ENCODE measurements around the gene DISC1.
"Not testable (repeated sequence)": the region's sequence is repeated elsewhere in the genome, so short reads cannot be mapped to it uniquely, and the experiment has no call there.

The DISC1 gene

DNA sequence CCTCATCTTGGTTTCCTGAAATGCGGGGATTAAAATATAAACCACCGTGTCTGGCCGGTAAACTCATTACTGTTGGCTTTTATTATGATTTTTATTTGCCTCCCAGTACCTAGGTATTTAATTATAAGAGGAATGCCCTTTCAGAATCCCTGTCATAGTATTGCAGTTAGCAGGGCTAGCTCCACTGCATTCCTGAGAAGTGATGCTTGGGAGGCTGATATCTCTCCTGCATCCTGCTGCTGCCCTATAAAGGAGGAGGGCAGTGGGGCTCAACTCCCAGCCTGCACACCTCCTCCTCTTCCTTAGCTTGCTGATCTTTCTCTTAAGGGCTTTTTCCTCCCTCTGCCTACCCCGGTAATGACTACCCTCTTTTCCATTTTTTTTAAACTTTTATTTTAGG lies 19.9 kb upstream of the DISC1 start:
- DNase-seq: no peak

DNA sequence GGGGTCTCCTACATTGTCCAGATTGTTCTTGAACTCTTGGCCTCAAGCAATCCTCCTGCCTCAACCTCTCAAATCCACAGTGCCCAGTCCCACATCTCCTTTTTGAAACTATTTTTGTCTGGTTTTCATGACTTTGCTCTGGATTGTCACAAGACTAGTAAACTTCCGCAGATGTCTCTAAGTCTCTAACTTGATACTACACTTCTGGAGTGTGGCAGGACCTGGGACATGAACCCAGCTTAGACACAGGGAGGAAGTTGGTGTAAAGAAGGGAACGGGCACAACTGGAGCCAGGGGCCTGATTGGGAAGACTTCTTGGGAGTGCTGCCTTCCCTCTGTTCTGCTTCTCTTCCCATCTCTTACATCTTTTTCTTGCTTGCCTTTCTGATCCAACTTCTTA lies 16.2 kb upstream of the DISC1 start:
- DNase-seq: no peak

DNA sequence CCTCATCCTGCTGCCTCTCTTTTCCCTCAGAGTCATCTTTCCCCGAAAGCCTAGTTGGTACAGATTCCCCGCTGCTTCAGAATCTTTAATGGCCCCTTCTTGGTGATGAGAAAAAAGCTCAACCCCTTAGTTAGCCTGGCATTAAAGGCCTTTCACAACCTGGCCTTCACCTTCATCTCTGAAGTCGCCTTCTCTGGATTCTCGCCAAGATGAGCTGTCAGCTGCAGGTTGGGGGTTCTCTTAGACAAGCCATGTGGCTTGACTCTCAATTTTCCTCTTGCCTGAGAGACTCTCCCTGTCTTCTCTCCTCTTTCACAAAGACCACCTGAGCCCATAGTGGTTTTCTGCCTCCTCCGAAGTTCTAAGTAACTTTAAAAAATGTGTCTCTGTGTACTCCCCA lies 15.5 kb upstream of the DISC1 start:
- DNase-seq: no peak

DNA sequence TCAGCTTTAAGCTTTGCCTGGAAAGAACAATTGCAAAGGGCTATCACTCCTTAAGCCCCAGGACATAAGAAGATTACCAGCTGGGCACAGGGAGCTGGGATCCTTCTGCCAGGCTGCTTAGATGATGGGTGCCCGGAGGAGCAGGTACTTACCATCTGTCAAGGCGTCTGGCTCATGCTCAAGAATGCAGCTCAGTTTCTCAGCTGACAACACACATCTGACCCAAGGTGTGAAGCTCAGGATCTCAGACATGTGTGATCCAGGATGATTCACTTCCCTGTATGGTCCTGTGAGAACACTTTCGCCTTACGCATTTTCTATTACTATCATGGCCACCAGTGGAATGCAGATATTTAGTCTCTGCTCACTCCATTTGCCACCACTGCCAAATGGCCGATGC lies 14.7 kb upstream of the DISC1 start:
- no peak for DNase-seq

DNA sequence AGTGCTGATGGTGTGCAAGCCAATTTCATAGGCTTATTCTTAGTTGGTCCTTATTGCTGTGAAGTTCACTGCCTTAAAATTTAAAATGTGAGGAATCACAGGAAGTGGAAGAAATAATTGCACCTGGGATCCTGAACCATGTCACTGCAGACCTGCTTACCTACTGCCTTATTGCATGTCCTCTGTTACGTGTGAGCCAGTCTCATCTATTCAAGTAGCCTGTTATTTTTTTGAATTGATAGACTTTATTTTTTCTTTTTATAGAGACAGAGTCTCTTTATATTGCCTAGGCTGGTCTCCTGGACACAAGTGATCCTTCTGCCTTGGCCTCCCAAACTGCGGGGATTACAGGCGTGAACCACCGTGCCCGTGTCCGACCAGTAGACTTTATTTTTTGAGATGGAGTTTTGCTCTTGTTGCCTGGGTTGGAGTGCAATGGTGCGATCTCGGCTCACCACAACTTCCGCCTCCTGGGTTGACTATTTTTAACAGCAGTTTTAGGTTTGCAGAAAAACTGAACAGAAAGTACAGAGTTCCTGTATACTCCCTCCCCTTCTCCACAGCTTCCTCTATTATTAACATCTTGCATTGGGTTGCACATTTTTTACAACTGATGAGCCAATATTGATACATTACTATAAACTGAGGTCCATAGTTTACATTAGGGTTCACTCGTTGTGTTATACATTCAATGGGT lies 14.0 kb upstream of the DISC1 start:
- no peak for DNase-seq

DNA sequence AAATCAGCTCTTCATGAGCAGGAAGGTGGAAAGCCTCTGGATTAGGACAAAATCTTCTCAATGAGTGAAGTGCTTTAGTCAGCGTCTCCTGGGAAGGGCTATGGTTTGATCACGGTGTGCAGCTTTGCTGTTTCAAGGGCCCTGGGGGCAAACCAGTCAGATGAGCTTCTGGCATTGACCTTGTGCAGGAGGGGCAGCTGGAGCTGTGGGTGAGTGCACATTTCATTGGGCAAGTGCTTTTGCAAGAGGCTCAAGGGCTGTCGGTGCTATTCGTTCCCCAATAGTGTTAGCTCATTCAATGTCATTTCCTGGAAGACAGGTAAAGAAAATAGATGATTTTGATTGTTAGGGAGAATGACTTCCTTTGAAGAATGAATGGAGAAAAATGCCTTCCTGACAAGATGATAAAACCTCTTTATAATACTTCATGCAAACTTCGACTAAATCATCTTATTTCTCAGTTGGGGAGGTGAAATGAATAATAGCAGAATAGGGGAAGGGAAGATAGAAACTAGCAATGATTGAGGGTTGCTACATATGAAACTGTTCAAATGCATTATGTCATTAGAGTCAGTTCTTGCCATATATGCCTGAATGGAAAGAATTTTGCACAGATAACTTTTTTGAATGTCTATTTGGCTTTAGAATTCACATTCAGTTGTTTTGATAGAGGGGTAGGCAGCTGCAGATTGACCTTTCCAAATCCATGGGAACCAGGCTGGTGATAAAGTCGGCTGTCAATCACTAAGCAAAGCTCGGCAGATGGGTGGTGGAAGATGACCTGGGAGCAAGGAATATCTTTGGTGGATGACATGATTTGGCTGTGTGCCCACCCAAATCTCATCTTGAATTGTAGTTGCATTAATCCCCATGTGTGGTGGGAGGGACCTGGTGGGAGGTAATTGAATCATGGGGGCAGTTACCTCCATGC lies 12.9 kb upstream of the DISC1 start:
- DNase-seq: no peak

DNA sequence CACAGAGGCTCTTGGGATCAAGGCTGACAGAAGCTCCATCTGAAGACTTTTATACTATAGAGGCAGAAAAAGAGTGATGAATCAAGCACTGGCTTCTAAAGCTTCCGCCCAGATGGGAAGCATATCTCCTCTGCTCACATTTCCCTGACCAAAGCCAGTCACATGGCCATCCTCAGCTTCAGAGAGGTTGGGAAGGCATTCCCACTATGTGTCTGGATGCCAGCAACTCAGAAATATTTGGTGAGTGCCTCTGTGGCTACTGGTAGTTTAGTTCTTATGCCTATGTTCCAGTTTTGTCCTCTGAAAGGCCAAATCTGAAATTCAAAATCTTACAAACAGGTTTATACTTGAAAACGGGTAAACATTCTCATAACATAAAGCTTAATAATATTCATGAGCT lies 9.9 kb upstream of the DISC1 start:
- DNase-seq: no peak

DNA sequence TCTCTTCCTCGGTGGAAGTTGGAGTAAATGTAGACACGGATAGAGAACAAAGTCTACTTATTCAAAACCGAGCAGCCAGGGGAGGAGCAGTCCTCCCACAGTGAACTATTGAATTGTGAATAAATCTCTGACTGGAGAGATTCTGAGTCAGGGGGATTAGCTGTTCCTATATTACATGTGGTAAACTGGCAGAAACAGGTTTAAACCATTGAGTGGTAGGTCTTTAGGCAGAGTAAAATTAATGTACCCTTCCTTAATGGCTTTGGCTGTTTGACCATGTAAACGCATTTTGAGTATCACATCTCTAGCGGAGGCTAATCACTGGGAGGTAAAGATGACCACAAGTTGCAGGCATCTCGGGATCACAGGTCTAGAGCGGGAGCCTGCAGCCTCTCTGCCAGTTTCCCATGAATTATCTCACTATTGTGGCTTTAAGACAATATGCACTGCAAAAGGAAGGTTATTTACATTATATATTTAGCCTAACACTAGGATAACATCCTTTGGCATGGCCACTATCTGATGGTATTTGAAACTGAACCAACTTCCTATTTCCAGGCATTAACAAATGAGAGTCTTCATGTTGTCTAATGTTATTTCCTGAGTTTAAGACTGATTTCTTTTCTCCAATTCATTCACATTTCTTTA lies 7.9 kb upstream of the DISC1 start:
- DNase-seq: no peak

DNA sequence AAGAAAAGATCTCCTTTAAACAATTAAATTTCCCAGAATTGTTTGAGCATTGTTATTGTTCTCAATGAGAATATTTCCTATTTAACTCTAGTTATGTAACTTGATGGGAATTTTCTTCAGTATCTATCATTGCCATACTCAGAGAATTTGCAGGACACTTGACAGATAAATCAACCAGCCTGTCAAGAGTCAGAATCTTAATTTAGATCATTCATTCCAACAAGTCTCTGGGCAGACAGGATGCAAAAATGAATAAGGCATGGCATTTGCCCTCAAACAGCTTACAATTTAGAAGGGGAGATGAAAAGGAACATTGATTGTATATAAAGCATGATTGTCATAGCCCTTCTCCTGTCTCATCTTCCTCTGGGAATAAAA lies 7.3 kb upstream of the DISC1 start:
- DNase-seq: no peak

DNA sequence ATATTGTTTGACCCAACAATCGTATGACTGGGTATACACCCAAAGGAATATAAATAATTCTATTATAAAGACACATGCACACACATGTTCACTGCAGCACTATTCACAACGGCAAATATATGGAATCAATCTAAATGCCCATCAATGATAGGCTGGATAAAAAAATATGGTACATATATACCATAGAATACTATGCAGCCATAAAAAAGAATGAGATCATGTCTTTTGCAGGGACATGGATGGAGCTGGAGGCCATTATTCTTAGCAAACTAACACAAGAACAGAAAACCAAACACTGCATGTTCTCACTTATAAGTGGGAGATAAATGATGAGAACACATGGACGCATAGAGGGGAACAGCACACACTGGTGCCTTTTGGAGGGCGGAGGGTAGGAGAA lies 1.5 kb upstream of the DISC1 start:
- not testable (repeated sequence) for DNase-seq

DNA sequence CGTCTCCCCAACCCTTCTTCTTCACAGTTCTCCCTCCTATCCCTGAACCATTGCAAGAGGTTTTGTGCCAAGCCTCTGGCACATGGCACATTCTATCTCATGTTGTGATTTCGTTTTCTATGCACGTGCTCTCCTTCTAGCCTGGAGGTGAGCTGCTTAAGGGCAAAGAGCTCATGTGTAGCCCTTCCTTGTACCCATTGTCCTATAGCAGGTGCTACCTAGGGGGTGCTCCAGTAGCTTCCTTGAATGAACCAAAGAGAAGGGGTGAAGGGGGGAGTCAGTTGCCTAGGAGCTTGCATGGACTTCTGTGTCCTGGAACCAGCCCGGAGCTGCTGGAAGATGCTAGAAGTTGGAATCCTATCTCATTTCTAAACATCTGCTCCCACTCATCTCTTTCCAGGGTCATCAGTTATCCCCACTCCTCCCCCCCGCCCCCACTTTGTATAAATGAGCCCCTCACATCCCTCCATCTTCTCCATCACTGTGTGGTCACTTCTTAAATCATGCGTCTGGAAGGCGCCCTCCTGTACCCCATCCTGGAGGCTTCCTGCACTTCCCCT lies 535 bp upstream of the DISC1 start:
- peak; percentile 29 for DNase-seq

DNA sequence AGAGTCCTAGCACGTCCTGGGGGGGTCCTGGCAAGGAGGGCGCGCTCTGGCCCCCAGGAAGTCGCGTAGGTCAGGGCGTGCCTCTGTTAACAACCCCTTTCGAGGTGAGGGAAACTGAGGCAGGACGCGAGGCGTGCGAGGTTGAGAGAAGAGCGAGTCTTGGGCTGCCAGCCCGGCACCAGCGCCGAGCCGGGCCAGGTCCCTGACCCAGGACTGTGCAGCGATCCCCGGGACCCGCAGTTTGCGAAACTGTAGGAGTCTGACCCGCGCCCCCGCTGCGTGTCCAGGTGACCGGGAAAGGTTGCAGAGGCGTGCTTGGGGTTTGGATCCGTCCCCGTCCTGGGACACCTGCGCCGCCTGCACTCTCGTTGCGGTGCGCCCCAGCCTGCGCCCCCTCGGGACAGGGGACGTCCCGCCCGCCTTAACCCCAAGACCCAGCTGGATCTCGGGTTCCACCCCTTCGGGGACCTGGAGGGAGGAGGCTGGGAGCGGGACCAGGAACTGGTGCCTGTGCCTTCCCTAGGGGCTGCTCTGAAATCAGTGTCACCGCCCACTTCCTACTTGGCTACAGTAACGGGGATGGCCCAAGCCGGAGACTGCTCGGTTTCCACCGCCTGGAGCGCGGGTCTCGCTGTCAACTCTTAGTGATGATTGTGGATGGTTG lies 493 bp downstream of the DISC1 start:
- DNase-seq: no peak

DNA sequence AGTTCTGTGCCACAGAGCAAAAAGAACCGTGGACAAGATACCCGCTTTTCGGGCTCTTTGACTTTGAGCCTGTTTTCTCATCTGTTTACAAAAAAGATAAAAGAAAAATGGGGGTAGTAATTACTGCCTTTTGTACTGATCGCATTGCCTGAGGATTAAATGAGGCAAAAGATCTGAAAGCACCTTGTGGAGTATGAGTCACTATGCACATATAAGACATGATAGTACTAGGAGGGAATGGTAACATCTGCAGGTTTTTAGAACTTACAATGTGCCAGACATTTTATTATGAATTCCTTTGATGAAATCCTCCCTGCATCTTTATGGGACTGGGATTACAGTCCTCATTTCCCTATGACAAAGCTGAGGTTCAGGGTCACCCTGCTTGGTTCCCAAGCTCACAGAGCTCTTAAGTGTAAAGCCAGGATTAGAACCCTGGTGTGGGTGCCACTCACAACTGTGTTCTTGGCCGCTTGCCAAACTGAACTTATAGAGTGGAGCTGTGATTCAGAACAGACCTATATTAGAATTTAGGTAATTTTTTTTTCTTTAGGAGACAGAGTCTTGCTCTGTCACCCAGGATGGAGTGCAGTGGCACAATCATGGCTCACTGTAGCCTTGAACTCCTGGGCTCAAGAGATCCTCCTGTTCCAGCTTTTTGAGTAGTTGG lies 1.8 kb downstream of the DISC1 start:
- DNase-seq: no peak

DNA sequence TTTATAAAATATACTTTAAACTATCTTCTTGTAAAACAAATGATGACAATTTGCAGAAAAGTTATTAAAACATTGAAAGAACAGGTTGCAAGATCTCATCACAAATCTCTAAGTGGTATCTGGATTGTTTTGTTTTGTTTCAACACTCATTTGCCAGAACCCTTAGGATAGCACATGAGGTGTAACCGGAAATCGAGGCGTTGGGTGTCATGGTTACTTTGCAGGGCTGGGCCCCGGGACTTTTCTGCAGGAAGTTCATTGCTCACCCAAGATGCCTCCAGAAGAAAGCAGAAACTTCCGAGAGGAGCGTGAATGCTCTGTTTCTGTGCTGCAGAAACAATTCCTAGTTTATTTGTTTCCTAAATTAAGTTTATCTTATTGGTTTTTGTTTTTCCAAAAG lies 2.5 kb downstream of the DISC1 start:
- no peak for DNase-seq

DNA sequence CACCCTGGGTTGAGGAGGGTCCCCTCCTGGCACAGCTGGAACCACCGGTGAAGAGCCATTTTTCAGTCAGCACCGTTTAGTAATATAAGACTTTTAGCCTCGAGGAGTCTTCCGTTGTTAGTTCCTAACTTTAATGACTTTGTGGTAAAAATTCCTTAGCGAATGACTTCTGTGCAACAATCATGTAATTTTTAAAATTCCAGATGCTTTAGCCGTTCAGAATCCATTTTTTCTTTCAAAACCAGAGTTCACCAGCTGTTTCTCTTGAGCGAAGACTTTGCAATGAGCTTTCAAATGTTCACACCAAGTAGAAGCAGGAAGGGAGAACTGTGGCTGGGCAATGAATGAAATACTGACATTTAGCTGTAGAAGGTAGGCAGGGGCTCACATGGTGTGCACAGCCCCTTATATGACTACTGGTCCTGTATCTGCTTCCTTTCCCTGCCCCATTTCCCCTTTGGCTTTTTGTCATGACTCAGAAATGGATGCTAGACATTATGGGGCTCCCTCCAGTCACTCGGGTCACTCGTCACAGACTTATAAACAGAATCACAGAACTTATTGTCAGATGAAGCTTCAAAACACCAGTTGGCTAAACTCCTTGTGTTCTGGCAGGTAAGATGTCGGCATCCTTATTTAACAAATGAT lies 4.1 kb downstream of the DISC1 start:
- DNase-seq: no peak

DNA sequence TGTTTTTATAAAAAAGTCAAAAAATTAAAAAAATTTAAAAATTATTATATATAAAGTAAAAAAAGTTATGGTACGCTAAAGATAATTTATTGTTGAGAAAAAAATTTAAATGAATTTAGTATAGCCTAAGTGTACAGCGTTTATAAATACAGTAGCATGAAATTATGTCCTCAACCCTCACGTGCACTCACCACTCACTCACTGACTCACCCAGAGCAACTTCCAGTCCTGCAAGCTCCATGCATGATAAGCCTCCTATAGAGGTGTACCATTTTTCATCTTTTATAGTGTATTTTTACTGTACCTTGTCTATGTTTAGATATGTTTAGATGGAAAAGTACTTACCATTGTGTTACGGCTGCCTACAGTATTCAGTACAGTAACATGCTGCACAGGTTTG lies 5.1 kb downstream of the DISC1 start:
- DNase-seq: no peak

DNA sequence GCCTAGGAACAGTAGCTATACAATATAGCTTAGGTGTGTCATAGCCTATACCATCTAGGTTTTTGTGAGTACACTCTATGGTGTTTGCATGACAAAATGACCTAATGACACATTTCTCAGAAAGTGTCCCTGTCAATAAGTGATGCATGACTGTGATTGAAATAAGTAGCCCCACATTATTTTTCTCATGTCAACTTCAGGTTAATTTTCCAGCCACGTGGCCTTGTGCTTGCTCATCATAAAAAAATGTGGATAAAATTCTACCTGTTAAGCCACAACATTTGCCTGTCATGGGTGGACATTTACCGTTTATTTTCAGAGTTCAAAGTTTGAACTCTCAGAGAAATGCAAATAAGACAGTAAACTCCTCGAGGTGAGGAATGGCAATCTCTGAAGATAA lies 5.5 kb downstream of the DISC1 start:
- no peak for DNase-seq

DNA sequence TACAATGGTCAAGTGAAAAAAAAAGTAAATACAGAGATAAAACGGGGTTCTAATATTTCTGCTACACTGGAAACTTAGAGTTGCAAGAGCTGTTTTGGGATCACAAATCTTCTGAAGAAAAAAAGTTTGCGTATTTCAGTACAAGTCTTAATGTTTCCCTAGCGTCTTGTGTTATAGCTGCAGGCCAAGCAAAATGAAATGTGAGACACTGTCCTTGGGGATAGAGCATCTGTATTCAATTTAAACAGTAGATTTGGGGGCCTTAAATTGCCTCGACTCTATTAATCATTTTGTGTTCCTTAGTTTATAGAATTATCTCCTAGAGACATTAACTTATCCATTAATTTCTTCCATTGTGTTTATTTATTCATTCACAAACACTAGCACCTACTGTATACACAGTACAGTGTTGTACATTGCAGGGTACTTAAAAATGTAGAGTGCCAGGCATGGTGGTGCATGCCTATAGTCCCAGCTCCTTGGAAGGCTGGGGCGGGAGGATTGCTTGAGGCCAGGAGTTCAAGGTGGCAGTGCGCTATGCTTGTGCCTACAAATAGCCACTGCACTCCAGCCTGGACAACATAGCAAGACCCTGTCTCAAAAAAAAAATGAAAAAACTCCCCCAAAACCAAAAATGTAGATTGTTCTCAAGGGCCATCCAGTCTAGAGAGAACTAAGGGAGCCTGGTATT lies 7.9 kb downstream of the DISC1 start:
- no peak for DNase-seq

DNA sequence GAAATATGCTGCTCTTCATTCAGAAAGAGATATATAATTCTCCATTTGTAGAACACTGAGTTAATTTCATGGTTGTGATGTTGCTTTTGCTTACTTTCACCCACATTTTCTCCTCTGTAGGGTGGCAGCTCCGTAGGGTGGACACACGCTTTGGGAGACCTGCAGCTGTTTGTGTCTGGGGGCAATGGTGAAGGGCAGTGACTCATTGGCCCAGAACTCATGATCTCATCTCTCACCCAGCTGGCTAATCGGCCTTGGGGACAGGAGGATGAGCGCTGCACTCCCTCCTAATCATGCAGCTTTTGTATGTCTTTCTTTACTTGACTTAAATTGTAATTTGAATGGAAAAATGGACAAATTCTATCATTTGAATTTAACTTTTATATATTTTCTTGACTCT lies 9.6 kb downstream of the DISC1 start:
- DNase-seq: peak; percentile 46

DNA sequence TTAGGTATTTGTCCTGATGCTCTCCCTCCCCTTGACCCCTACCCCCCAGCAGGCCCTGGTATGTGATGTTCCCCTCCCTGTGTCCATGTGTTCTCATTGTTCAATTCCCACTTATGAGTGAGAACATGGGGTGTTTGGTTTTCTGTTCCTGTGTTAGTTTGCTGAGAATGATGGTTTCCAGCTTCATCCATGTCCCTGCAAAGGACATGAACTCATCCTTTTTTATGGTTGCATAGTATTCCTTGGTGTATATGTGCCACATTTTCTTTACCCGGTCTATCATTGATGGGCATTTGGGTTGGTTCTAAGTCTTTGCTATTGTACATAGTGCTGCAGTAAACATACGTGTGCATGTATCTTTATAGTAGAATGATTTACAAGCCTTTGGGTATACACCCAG lies 10.3 kb downstream of the DISC1 start:
- not testable (repeated sequence) for DNase-seq

DNA sequence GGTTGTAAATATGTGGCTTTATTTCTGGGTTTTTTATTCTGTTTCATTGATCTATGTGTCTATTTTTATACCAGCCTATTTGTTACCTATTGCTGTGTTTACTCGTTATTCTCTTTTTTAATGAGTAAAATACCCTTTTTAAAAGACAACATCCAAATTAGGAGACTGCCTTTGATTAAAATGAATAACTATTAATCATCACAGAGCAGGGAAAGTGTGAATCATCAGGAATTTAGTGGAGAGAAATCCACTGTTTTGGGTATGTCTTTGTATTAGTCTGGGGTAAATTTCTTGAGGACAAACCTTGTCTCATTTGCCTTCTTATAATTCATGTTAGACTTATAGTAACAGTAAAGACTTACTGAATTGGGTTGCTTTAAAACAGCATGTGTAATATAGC lies 12.1 kb downstream of the DISC1 start:
- DNase-seq: no peak
